Measurements from ENCODE around the gene PLCB1.

The PLCB1 gene

DNA sequence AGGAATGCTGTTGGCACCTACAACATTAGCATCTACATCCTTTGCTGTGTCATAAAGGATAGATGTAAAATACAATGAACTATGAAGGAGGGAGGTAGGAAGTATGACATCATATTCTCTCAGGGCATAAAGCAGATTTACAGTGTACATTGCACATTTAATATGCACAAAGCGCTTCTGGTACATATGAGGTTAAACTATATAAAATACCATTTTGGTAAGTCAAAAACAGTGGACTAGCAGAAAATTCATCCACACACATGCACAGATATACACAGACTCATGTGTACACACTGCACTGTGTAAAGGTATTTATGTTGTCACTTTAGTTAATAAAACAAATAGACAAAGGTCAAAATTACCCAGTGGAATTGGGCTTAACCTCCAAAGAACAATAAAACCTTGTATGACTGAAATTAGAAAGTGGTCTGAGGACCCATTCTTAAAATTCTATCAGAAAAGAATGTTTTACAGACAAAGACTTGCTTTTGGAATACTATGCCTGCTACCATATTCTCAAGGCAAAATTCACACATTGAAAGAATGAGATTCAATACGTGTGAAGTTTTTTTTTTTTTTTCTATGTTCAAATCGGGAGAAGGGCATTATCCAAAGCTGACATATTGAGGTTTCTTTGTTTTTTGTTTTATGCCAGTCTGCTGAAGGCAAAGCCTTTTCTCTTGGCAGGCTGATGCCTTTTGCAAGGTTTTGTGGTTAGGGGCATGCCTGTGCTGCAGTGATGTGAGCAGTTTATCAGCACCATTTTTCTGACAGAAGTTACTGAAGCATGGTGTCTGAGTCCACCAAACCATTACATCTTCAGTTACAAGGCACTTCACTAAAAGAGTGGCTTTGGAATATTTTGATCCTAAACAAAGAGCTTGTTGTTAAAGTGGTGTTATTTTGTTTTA is 199.0 kb downstream of the PLCB1 start:
- H3K27ac ChIP-seq, result no peak overlapping the region
- H3K36me3 ChIP-seq, result no peaks in the 10 kb centered on the region
- H3K27me3 ChIP-seq (ENCODE audit: insufficient read depth, low read depth, severe bottlenecking), result no peaks in the 10 kb centered on the region
- no peak for TF ChIP-seq CTCF (IDR thresholded peaks at IDR 0.05; ENCODE audit: low read depth, low read length)
- no peak for DNase-seq
- no peaks in the 10 kb centered on the region for H3K9me3 ChIP-seq (ENCODE audit: severe bottlenecking)
- no peak overlapping the region for H3K4me3 ChIP-seq (ENCODE audit: low read depth, low read length)

DNA sequence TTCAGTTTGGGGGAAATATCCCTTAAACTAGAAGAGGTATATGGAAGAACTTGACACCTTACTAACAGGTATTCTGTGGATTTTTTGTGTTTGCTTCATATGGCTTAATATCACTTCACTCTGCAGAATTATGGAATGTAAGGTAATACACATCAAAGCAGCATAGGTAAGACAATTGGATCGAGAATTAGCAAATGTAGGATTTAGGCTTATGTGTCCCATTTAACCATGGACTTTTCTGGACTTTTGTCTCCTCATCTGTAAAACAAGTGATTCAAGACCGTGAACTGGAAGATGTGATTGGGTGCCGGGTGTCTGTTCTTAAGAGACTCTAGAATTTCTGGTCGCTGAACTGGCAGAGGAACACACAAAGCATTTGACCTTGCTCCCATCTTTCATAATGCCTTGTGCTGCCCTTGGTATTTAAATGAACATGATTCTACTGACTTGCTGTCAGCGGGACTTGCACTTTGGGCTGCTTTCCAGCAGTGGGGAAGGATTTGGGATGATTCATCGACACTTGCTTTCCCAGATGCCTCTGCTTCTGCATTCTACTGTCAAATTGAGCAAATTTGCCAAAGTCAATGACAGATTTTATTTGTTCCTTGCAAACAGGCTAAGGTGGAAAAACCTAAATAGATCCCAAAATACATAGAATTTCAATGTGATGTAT is 199.8 kb downstream of the PLCB1 start:
- no peak for TF ChIP-seq CTCF (IDR thresholded peaks at IDR 0.05; ENCODE audit: low read depth, low read length)
- no peaks in the 10 kb centered on the region for H3K27me3 ChIP-seq (ENCODE audit: insufficient read depth, low read depth, severe bottlenecking)
- no peak for DNase-seq
- no peaks in the 10 kb centered on the region for H3K36me3 ChIP-seq
- H3K27ac ChIP-seq, result no peak overlapping the region
- no peak overlapping the region for H3K4me3 ChIP-seq (ENCODE audit: low read depth, low read length)
- H3K9me3 ChIP-seq (ENCODE audit: severe bottlenecking), result no peaks in the 10 kb centered on the region

DNA sequence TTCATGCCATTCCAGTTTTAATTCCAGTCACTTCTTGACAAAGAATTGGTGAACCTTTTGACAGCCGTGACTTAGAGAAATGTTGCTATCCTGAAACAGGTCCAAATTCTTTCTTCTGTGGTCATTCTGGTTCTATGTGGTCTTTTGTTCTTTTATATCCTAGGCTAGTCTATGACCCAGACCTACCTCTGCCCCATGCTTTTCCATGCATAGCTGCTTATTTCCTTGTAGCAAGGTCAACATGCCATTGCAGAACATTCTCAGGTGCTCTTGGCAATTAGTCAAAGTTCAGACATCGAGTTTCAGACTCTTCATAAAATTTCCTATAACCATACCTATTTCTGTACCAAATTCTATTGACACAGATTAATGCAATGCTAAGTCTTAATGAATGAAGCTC is 202.6 kb downstream of the PLCB1 start:
- Histone ChIP-seq H3K4me3 (ENCODE audit: low read depth, low read length) (no peak overlapping the region), H3K36me3 (no peaks in the 10 kb centered on the region), H3K27ac (no peak overlapping the region), H3K9me3 (ENCODE audit: severe bottlenecking) (no peaks in the 10 kb centered on the region), H3K27me3 (ENCODE audit: insufficient read depth, low read depth, severe bottlenecking) (no peaks in the 10 kb centered on the region)
- no peak for TF ChIP-seq CTCF (IDR thresholded peaks at IDR 0.05; ENCODE audit: low read depth, low read length)
- DNase-seq, result no peak

DNA sequence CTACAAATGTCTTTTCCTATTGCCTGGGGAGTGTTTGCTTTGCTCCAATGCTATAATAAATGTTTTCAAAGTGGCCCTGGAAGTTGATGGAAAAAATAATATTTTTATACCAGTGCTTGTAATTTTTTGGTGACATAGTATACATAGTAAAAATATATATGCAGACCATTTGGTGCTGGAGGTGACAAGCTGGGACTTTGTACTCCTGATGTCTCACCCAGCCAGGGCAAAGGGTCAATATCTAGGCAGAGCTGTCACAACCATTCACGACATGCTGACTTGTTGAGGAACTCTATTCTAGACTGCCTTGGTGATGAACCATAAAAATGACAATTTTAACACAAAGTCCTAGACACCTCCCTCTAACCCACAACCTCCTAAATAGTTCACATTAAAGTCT is 203.0 kb downstream of the PLCB1 start:
- DNase-seq, result no peak
- no peak overlapping the region for H3K4me3 ChIP-seq (ENCODE audit: low read depth, low read length)
- no peak for TF ChIP-seq CTCF (IDR thresholded peaks at IDR 0.05; ENCODE audit: low read depth, low read length)
- H3K27me3 ChIP-seq (ENCODE audit: insufficient read depth, low read depth, severe bottlenecking), result no peaks in the 10 kb centered on the region
- H3K9me3 ChIP-seq (ENCODE audit: severe bottlenecking), result no peaks in the 10 kb centered on the region
- no peaks in the 10 kb centered on the region for H3K36me3 ChIP-seq
- no peak overlapping the region for H3K27ac ChIP-seq

DNA sequence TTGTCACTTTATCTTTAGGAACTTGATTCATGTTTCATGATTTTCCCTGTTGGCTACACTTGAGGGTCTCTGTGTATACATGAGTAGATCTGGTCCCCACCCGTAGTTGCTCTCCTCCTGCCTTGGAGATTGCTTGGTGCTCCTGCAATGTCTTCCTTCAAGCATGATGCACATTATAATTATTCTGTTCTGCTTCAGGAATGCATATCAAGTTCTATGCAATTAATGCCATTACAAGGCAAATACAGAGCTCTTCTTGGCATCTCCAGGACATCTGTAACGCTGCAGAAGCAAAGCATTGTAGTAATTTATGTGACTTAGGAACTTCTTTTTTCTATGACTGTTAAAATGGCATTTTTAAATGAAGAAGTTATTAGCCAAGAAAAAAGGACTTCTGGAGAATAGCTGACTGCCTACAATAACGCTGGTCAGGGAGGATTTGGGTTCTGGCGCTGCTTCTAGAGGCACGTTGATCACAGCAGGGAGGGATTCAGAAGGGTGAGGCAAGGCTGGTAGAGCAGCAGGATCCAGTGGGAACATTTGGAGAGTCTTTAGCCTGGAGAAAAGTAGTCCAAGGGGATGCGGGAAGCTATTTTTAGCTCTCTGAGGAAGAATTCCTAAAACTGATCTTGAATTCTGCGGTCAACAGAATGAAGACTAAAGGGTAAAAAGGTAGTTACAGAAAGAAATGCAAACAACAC is 203.6 kb downstream of the PLCB1 start:
- TF ChIP-seq CTCF (IDR thresholded peaks at IDR 0.05; ENCODE audit: low read depth, low read length), result no peak
- no peaks in the 10 kb centered on the region for H3K36me3 ChIP-seq
- no peaks in the 10 kb centered on the region for H3K9me3 ChIP-seq (ENCODE audit: severe bottlenecking)
- DNase-seq, result no peak
- no peaks in the 10 kb centered on the region for H3K27me3 ChIP-seq (ENCODE audit: insufficient read depth, low read depth, severe bottlenecking)
- H3K4me3 ChIP-seq (ENCODE audit: low read depth, low read length), result no peak overlapping the region
- H3K27ac ChIP-seq, result no peak overlapping the region
